Measurements from ENCODE around the gene ACIN1. TPM values are rescaled to one million over a fixed set of nuclear protein-coding genes. Genes with fewer than 3 reads are reported as not detected.

Gene ACIN1
- total RNA-seq, 1 experiment from 2014 or later, result 333 TPM

GRCh38 chr14:23043754-23044153 lies 51.2 kb downstream of the ACIN1 start:
- Histone ChIP-seq H4K8ac (replicated peaks; ENCODE audit: insufficient read length, low read depth, low read length) (no peak overlapping the region), H3K9ac (ENCODE audit: extremely low read depth, insufficient read length, low read length) (no peak overlapping the region), H4K91ac (ENCODE audit: insufficient read length, low read depth, low read length) (no peak overlapping the region), H3K4ac (ENCODE audit: low read depth, low read length) (no peak overlapping the region), H2BK15ac (ENCODE audit: low read depth, low read length) (no peak overlapping the region), H2BK120ac (ENCODE audit: low read depth, low read length, poor library complexity, severe bottlenecking) (no peak overlapping the region), H2AK5ac (ENCODE audit: insufficient read length, low read length) (no peak overlapping the region), H4K5ac (ENCODE audit: insufficient read length, low read depth, low read length) (no peak overlapping the region), H2BK5ac (ENCODE audit: insufficient read length, low read length) (no peak overlapping the region), H3K9me3 (ENCODE audit: control insufficient read depth, low read depth, low read length) (no peaks in the 10 kb centered on the region), H3K27me3 (ENCODE audit: insufficient read depth, low read length) (no peaks in the 10 kb centered on the region), H3K23ac (ENCODE audit: insufficient read length, low read depth, low read length) (no peak overlapping the region), H3K4me1 (ENCODE audit: insufficient read depth, low read length) (no peaks in the 10 kb centered on the region), H3T11ph (ENCODE audit: low read length) (no peak overlapping the region), H3K79me1 (ENCODE audit: insufficient read depth, low read depth, low read length, poor library complexity, severe bottlenecking) (no peaks in the 10 kb centered on the region), H3K56ac (ENCODE audit: insufficient read length, low read depth, low read length) (no peak overlapping the region), H3K23me2 (ENCODE audit: insufficient read length, low read depth, low read length, poor library complexity, severe bottlenecking) (no peaks in the 10 kb centered on the region), H3K4me2 (ENCODE audit: insufficient read depth, insufficient read length, low read length) (no peak overlapping the region), H2AFZ (ENCODE audit: low read length) (no peak overlapping the region), H3K27ac (ENCODE audit: insufficient read length, low read depth, low read length) (no peak overlapping the region), H3K14ac (ENCODE audit: insufficient read depth, low read length) (no peak overlapping the region; the same call in 1 of the 2 replicates), H3K18ac (ENCODE audit: insufficient read length, low read depth, low read length) (no peak overlapping the region), H4K20me1 (ENCODE audit: control insufficient read depth, insufficient read depth, insufficient read length) (no peaks in the 10 kb centered on the region), H2BK12ac (ENCODE audit: insufficient read length, low read depth, low read length) (no peak overlapping the region), H3K79me2 (ENCODE audit: insufficient read depth, low read length) (no peaks in the 10 kb centered on the region), H2BK20ac (ENCODE audit: low read depth, low read length, poor library complexity, severe bottlenecking) (no peak overlapping the region)
- Mint-ChIP-seq H3K9me3 (no peaks in the 10 kb centered on the region), H3K36me3 (ENCODE audit: insufficient read depth in 1 of 3, low read depth in 3 of 3) (peaks cover 6 to 11% (median 9%) of the 10 kb centered on the region in 3 experiments), H3K4me1 (peaks cover 6 to 15% of the 10 kb centered on the region in 2 experiments), H3K27me3 (ENCODE audit: low read depth) (peaks cover 1% of the 10 kb centered on the region; the same call in 1 of the 2 replicates), H3K4me3 (no peak overlapping the region), H3K27ac (peak overlapping the region in 2 of 3 experiments; percentile 41 to 85; a peak in 5 of 7 replicates)
- no CpG with 5 or more reads among the region's 3 CpGs for WGBS (ENCODE audit: extremely low coverage, insufficient read length, low lambda C conversion rate)
- no peak for TF ChIP-seq CTCF (conservative IDR thresholded peaks at IDR 0.05)
- no peak for DNase-seq
